ENCODE data around the gene PPARGC1A. TPM values are rescaled to one million over a fixed set of nuclear protein-coding genes. Genes with fewer than 3 reads are reported as not detected.

The PPARGC1A gene
- total and polyA plus RNA-seq, 10 of the 15 experiments (the other 5 are each of a cell fraction or from before 2014, with no cell fraction given), result 0.01 to 0.05 (median 0.04) TPM; not detected in 7

DNA sequence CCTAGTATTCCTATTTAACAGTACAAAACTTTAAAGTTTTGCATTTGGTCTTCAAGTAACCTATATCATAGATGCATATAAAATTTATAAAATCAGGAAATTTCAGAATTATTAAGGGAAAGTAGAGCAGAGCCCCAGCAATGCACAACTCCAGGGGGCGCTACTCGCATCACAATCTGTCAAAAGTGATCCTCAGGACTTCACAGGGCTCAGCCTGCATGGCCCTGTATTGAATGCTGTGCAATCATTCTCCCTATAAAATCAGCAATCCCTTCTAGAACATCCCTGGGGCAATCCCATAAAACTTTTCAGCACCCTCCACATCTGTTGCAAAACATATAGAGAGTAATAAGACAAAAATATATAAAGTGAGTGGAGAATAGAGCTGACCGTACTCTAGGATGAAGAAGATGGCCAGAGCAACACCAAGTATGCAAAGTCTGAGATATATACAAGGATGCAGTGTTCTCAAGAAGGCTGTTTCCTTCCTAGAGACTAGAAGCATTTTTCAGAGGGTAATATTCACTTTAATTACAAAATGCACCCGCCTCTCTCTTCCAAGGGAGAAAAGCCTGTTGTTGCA is 12.5 kb upstream of the PPARGC1A start:
- intact Hi-C loops (cut with micrococcal nuclease; ENCODE audit: unreplicated experiment) (no loop called here), in situ Hi-C loops (cut with MboI) (no loop called here)
- FAIRE-seq, result no peak

More for the DNA sequence above, 12.5 kb upstream of the PPARGC1A start:
- Histone ChIP-seq H3K9me3 (replicated peaks; ENCODE audit: control insufficient read depth, insufficient read depth, low read length) (no peaks in the 10 kb centered on the region), H3K9ac (ENCODE audit: control insufficient read depth, insufficient read depth, low read length) (no peak overlapping the region), H3K36me3 (ENCODE audit: control insufficient read depth in 2 of 2, insufficient read depth in 2 of 2, low read length in 1 of 2) (no peaks in the 10 kb centered on the region), H4K20me1 (ENCODE audit: control insufficient read depth, insufficient read depth) (no peaks in the 10 kb centered on the region), H3K4me2 (ENCODE audit: control insufficient read depth, insufficient read depth) (no peak overlapping the region), H3K4me1 (ENCODE audit: control insufficient read depth, insufficient read depth, low read length) (no peaks in the 10 kb centered on the region), H3K79me2 (ENCODE audit: control insufficient read depth, insufficient read depth, low read length) (no peaks in the 10 kb centered on the region), H3K4me3 (no peak overlapping the region), H3K27ac (ENCODE audit: control insufficient read depth, insufficient read depth) (no peak overlapping the region), H3K27me3 (replicated peaks in 1 of 2; ENCODE audit: control insufficient read depth in 2 of 2, insufficient read depth in 2 of 2, low read length in 1 of 2) (no peaks in the 10 kb centered on the region; a peak in 1 of 4 replicates), H2AFZ (ENCODE audit: control insufficient read depth, low read depth, low read length) (no peak overlapping the region)
- ChIA-PET POLR2A (no interaction called here), SMC1A (ENCODE audit: uncharacterized antibody, unreplicated experiment) (no interaction called here), CTCF (interaction anchor here (1.0 kb wide), 1 partner anchor 12 kb away, joined by 3 read pairs; the partner anchor contains the start of gene PPARGC1A), RAD21 (ENCODE audit: unreplicated experiment) (no interaction called here)
- no peak for DNase-seq (ENCODE audit: low read depth, low spot score)
- no TSS peak for BruUV-seq (replicated peaks)
- ATAC-seq, result no peak
- TF ChIP-seq CREM (IDR thresholded peaks at IDR 0.05; ENCODE audit: low read depth) (no peak), POLR2AphosphoS5 (IDR thresholded peaks at IDR 0.05; ENCODE audit: low read length) (no peak), MTA3 (IDR thresholded peaks at IDR 0.05; ENCODE audit: borderline replicate concordance, low read length) (no peak), RAD51 (IDR thresholded peaks at IDR 0.05) (no peak), NR2C1 (IDR thresholded peaks at IDR 0.05) (no peak), IRF4 (IDR thresholded peaks at IDR 0.05; ENCODE audit: low read depth, low read length) (no peak), SIN3A (IDR thresholded peaks at IDR 0.05; ENCODE audit: low read depth, low read length) (no peak), CTCF (IDR thresholded peaks at IDR 0.05 in 2 of 3, conservative IDR thresholded peaks at IDR 0.05 in 1 of 3; ENCODE audit: control insufficient read depth in 2 of 3, extremely low read depth in 1 of 3, insufficient read depth in 1 of 3, low read depth in 3 of 3, low read length in 3 of 3) (no peak), KDM1A (IDR thresholded peaks at IDR 0.05; ENCODE audit: borderline replicate concordance) (no peak), RCOR1 (conservative IDR thresholded peaks at IDR 0.05; ENCODE audit: low read depth, low read length) (no peak), ZZZ3 (IDR thresholded peaks at IDR 0.05; ENCODE audit: control insufficient read depth, insufficient read length, low read depth) (no peak)
- TF ChIP-seq, protein P1, sequence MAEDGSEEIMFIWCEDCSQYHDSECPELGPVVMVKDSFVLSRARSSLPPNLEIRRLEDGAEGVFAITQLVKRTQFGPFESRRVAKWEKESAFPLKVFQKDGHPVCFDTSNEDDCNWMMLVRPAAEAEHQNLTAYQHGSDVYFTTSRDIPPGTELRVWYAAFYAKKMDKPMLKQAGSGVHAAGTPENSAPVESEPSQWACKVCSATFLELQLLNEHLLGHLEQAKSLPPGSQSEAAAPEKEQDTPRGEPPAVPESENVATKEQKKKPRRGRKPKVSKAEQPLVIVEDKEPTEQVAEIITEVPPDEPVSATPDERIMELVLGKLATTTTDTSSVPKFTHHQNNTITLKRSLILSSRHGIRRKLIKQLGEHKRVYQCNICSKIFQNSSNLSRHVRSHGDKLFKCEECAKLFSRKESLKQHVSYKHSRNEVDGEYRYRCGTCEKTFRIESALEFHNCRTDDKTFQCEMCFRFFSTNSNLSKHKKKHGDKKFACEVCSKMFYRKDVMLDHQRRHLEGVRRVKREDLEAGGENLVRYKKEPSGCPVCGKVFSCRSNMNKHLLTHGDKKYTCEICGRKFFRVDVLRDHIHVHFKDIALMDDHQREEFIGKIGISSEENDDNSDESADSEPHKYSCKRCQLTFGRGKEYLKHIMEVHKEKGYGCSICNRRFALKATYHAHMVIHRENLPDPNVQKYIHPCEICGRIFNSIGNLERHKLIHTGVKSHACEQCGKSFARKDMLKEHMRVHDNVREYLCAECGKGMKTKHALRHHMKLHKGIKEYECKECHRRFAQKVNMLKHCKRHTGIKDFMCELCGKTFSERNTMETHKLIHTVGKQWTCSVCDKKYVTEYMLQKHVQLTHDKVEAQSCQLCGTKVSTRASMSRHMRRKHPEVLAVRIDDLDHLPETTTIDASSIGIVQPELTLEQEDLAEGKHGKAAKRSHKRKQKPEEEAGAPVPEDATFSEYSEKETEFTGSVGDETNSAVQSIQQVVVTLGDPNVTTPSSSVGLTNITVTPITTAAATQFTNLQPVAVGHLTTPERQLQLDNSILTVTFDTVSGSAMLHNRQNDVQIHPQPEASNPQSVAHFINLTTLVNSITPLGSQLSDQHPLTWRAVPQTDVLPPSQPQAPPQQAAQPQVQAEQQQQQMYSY (CRISPR knock-in tag; IDR thresholded peaks at IDR 0.05), result no peak
- WGBS (ENCODE audit: insufficient coverage, insufficient replicate concordance, low lambda C conversion rate, missing lambda C conversion rate), result 18% methylated on average over 4 of the region's 4 CpGs
